ENCODE data around the gene CCL7. TPM values are rescaled to one million over a fixed set of nuclear protein-coding genes. Genes with fewer than 3 reads are reported as not detected.

Gene CCL7
- total RNA-seq, 4 donors from 2014 or later = 0.66 to 9.5 TPM; not detected in 2

- no peak for TF ChIP-seq CTCF (IDR thresholded peaks at IDR 0.05; ENCODE audit: low read depth)
These were observed 41.3 kb downstream of the CCL7 start for GRCh38 chr17:34311291-34311690.

- TF ChIP-seq CTCF (IDR thresholded peaks at IDR 0.05; ENCODE audit: low read depth) = no peak
These were observed 42.1 kb downstream of the CCL7 start for GRCh38 chr17:34312080-34312479.

- no peak for TF ChIP-seq CTCF (IDR thresholded peaks at IDR 0.05; ENCODE audit: low read depth)
These were observed 43.1 kb downstream of the CCL7 start for GRCh38 chr17:34313164-34313563.

GRCh38 chr17:34314279-34314678 lies 44.3 kb downstream of the CCL7 start:
- TF ChIP-seq CTCF (IDR thresholded peaks at IDR 0.05; ENCODE audit: low read depth) = no peak

- no peak for TF ChIP-seq CTCF (IDR thresholded peaks at IDR 0.05; ENCODE audit: low read depth)
These were observed 48.5 kb downstream of the CCL7 start for GRCh38 chr17:34318474-34318873.

GRCh38 chr17:34319039-34319483 lies 49.0 kb downstream of the CCL7 start, which contains the start of gene CCL8:
TSS of gene CCL8 (plus strand) at chr17:34319435. CDS start at chr17:34319502, 67 bp downstream.
- no peak for TF ChIP-seq CTCF (IDR thresholded peaks at IDR 0.05; ENCODE audit: low read depth)

Other genes with a start within 250 kb of the CCL7 start
- 10 to 100 TPM in 2 of 4 donors, 1 to 10 TPM in 1, not detected in 1; 7.9 to 24.3 (median 24.1) TPM for gene CCL2, start 14.9 kb upstream of the CCL7 start, total RNA-seq
- not detected for gene CCL11, start 15.5 kb downstream of the CCL7 start, total RNA-seq
- gene CCL8, start 49.2 kb downstream of the CCL7 start, total RNA-seq = under 1 TPM in 3 of 4 donors, not detected in 1; 0.44 to 0.98 (median 0.85) TPM
- 10 to 100 TPM in 1 of 4 donors, 1 to 10 TPM in 2, not detected in 1; 1.8 to 15.0 (median 2.3) TPM for gene CCL13, start 86.3 kb downstream of the CCL7 start, total RNA-seq
- not detected for gene CCL1, start 93.0 kb downstream of the CCL7 start, total RNA-seq